HG03045 (cell line): ENCODE results near the gene VSX1.

Source experiments
- ATAC-seq: cut with Tn5 transposase; IDR thresholded peaks from one replicate; pipeline ENCODE4 v1.9.1; 2021; ENCODE audit warnings: mild to moderate bottlenecking, moderate library complexity; ENCODE audit not compliant: unreplicated experiment

VSX1 gene

GRCh38 chr20:25042531-25043498, 39.1 kb downstream of the VSX1 start:
- peak; percentile 54 for ATAC-seq

GRCh38 chr20:25041813-25042530, 40.0 kb downstream of the VSX1 start:
- ATAC-seq: no peak

GRCh38 chr20:25040438-25040831, 41.5 kb downstream of the VSX1 start:
- ATAC-seq: no peak

- ATAC-seq: no peak
Observed at GRCh38 chr20:25039697-25040437, 42.1 kb downstream of the VSX1 start.

- no peak for ATAC-seq
Observed at GRCh38 chr20:25038591-25039015, 43.3 kb downstream of the VSX1 start.

- no peak for ATAC-seq
Observed at GRCh38 chr20:25038103-25038410, 43.9 kb downstream of the VSX1 start.

- ATAC-seq: no peak
Observed at GRCh38 chr20:25037288-25038102, 44.4 kb downstream of the VSX1 start.

- no peak for ATAC-seq
Observed at GRCh38 chr20:25036331-25036936, 45.5 kb downstream of the VSX1 start.

GRCh38 chr20:25035921-25036320, 46.0 kb downstream of the VSX1 start:
- ATAC-seq: no peak

- no peak for ATAC-seq
Observed at GRCh38 chr20:25033924-25034300, 48.0 kb downstream of the VSX1 start.

GRCh38 chr20:25033265-25033923, 48.5 kb downstream of the VSX1 start:
- no peak for ATAC-seq

- ATAC-seq: no peak
Observed at GRCh38 chr20:25032478-25033264, 49.3 kb downstream of the VSX1 start.

- ATAC-seq: no peak
Observed at GRCh38 chr20:25032065-25032477, 49.9 kb downstream of the VSX1 start.

GRCh38 chr20:25031241-25031640, 50.7 kb downstream of the VSX1 start:
- no peak for ATAC-seq

- ATAC-seq: no peak
Observed at GRCh38 chr20:25030649-25031207, 51.2 kb downstream of the VSX1 start.

GRCh38 chr20:25030007-25030648, 51.8 kb downstream of the VSX1 start:
- no peak for ATAC-seq

- ATAC-seq: no peak
Observed at GRCh38 chr20:25025986-25026605, 55.8 kb downstream of the VSX1 start.
